H7 (cell line): ENCODE data around the gene CHRNA3. TPM values are rescaled to one million over a fixed set of nuclear protein-coding genes. Genes with fewer than 3 reads are reported as not detected.
"Not testable (repeated sequence)": the region's sequence is repeated elsewhere in the genome, so short reads cannot be mapped to it uniquely, and the experiment has no call there.

Experiments
- DNase-seq: peaks from one replicate; pipeline ENCODE4 v3.0.0; 2012
- H3K27me3 ChIP-seq: 2 replicates; pipeline ENCODE4 v1.6.0; 2011; ENCODE audit warnings: mild to moderate bottlenecking, low read length; ENCODE audit not compliant: control insufficient read depth, insufficient read depth
- H3K36me3 ChIP-seq: replicated peaks from 2 replicates; pipeline ENCODE4 v1.5.1; 2011; ENCODE audit warnings: low read length; ENCODE audit not compliant: control insufficient read depth, insufficient read depth
- H3K4me3 ChIP-seq: 2 replicates; pipeline ENCODE4 v1.5.1; 2011; ENCODE audit warnings: low read depth, mild to moderate bottlenecking, control low read depth, low read length, moderate library complexity; ENCODE audit not compliant: insufficient read depth
- total RNA-seq: library from RNA; depleted of rRNA; stranded (reverse); fragments of >200 nt; shearing (Covaris generic); gene quantifications from 2 replicates; pipeline ENCODE4 v1.2.3, GENCODE V29; 2014

CHRNA3 gene
- total RNA-seq, 1 experiment from 2014 or later: 2.6 TPM

GRCh38 chr15:78616506-78616905, 4.3 kb downstream of the CHRNA3 start:
- H3K27me3 ChIP-seq: peaks cover 27% of the 10 kb centered on the region
- H3K36me3 ChIP-seq: no peaks in the 10 kb centered on the region
- peak; percentile 11 for DNase-seq
- no peak overlapping the region for H3K4me3 ChIP-seq

- Histone ChIP-seq H3K4me3 (no peak overlapping the region), H3K36me3 (no peaks in the 10 kb centered on the region), H3K27me3 (peaks cover 15% of the 10 kb centered on the region)
- DNase-seq: peak; percentile 24
Observed at GRCh38 chr15:78615151-78615589, 5.6 kb downstream of the CHRNA3 start.

- peaks cover 4% of the 10 kb centered on the region for H3K27me3 ChIP-seq
- H3K36me3 ChIP-seq: no peaks in the 10 kb centered on the region
- DNase-seq: no peak
- H3K4me3 ChIP-seq: no peak overlapping the region
Observed at GRCh38 chr15:78614021-78614420, 6.8 kb downstream of the CHRNA3 start.

- H3K4me3 ChIP-seq, DNase-seq, H3K36me3 ChIP-seq, H3K27me3 ChIP-seq: not testable (repeated sequence)
Observed at GRCh38 chr15:78609551-78609950, 11.2 kb downstream of the CHRNA3 start.

- no peaks in the 10 kb centered on the region for H3K27me3 ChIP-seq
- no peaks in the 10 kb centered on the region for H3K36me3 ChIP-seq
- no peak for DNase-seq
- H3K4me3 ChIP-seq: no peak overlapping the region
Observed at GRCh38 chr15:78605680-78606079, 15.1 kb downstream of the CHRNA3 start.

- Histone ChIP-seq H3K27me3 (no peaks in the 10 kb centered on the region), H3K36me3 (no peaks in the 10 kb centered on the region), H3K4me3 (no peak overlapping the region)
- DNase-seq: no peak
Observed at GRCh38 chr15:78605201-78605600, 15.6 kb downstream of the CHRNA3 start.

- Histone ChIP-seq H3K4me3 (no peak overlapping the region), H3K36me3 (no peaks in the 10 kb centered on the region)
Observed at GRCh38 chr15:78604420-78604819, 16.4 kb downstream of the CHRNA3 start.

GRCh38 chr15:78603467-78603866, 17.3 kb downstream of the CHRNA3 start:
- Histone ChIP-seq H3K4me3 (no peak overlapping the region), H3K36me3 (no peaks in the 10 kb centered on the region), H3K27me3 (no peaks in the 10 kb centered on the region)
- no peak for DNase-seq

More at GRCh38 chr15:78604420-78604819, 16.4 kb downstream of the CHRNA3 start:
- no peaks in the 10 kb centered on the region for H3K27me3 ChIP-seq
- no peak for DNase-seq

GRCh38 chr15:78599189-78599588, 21.6 kb downstream of the CHRNA3 start:
- H3K36me3 ChIP-seq: no peaks in the 10 kb centered on the region
- H3K4me3 ChIP-seq: no peak overlapping the region
- no peaks in the 10 kb centered on the region for H3K27me3 ChIP-seq
- no peak for DNase-seq

- Histone ChIP-seq H3K36me3 (no peaks in the 10 kb centered on the region), H3K27me3 (no peaks in the 10 kb centered on the region), H3K4me3 (no peak overlapping the region)
- no peak for DNase-seq
Observed at GRCh38 chr15:78598348-78598747, 22.4 kb downstream of the CHRNA3 start.

GRCh38 chr15:78597583-78597982, 23.2 kb downstream of the CHRNA3 start:
- DNase-seq: no peak
- Histone ChIP-seq H3K4me3 (no peak overlapping the region), H3K36me3 (no peaks in the 10 kb centered on the region), H3K27me3 (no peaks in the 10 kb centered on the region)

GRCh38 chr15:78574944-78575343, 45.9 kb downstream of the CHRNA3 start:
- H3K27me3 ChIP-seq: no peaks in the 10 kb centered on the region
- no peaks in the 10 kb centered on the region for H3K36me3 ChIP-seq
- DNase-seq: no peak
- no peak overlapping the region for H3K4me3 ChIP-seq

GRCh38 chr15:78573416-78573815, 47.4 kb downstream of the CHRNA3 start:
- no peaks in the 10 kb centered on the region for H3K36me3 ChIP-seq

GRCh38 chr15:78571382-78571781, 49.4 kb downstream of the CHRNA3 start:
- no peaks in the 10 kb centered on the region for H3K27me3 ChIP-seq
- no peak for DNase-seq
- no peak overlapping the region for H3K4me3 ChIP-seq

More at GRCh38 chr15:78573416-78573815, 47.4 kb downstream of the CHRNA3 start:
- H3K27me3 ChIP-seq: no peaks in the 10 kb centered on the region
- no peak for DNase-seq
- no peak overlapping the region for H3K4me3 ChIP-seq

GRCh38 chr15:78570710-78571109, 50.1 kb downstream of the CHRNA3 start:
- no peaks in the 10 kb centered on the region for H3K27me3 ChIP-seq
- H3K36me3 ChIP-seq: no peaks in the 10 kb centered on the region
- no peak overlapping the region for H3K4me3 ChIP-seq
- DNase-seq: peak; percentile 36

More at GRCh38 chr15:78571382-78571781, 49.4 kb downstream of the CHRNA3 start:
- H3K36me3 ChIP-seq: no peaks in the 10 kb centered on the region

GRCh38 chr15:78567531-78567930, 53.3 kb downstream of the CHRNA3 start:
- H3K36me3 ChIP-seq: no peaks in the 10 kb centered on the region
- no peak overlapping the region for H3K4me3 ChIP-seq
- no peak for DNase-seq
- H3K27me3 ChIP-seq: no peaks in the 10 kb centered on the region
